Nephron progenitor cell (in vitro differentiated cells): Measurements from ENCODE around the gene PDE4B.

Experiments
- DNase-seq: peaks from one replicate; pipeline ENCODE4 v3.0.0; 2021
- H3K27ac Mint-ChIP-seq: 2 replicates; pipeline ENCODE4 v1.8.0; 2021; ENCODE audit warnings: mild to moderate bottlenecking, moderate library complexity, mixed read lengths
- H3K27me3 Mint-ChIP-seq: 2 replicates; pipeline ENCODE4 v1.8.0; 2021; ENCODE audit warnings: mild to moderate bottlenecking, low read depth, mixed read lengths; ENCODE audit not compliant: poor library complexity
- H3K36me3 Mint-ChIP-seq: 2 replicates; pipeline ENCODE4 v1.8.0; 2021; ENCODE audit warnings: low read depth, mixed read lengths
- H3K4me1 Mint-ChIP-seq: 2 replicates; pipeline ENCODE4 v1.8.0; 2021; ENCODE audit warnings: mixed read lengths
- H3K4me3 Mint-ChIP-seq: 2 replicates; pipeline ENCODE4 v1.8.0; 2021; ENCODE audit warnings: mild to moderate bottlenecking, moderate library complexity, mixed read lengths
- H3K9me3 Mint-ChIP-seq: 2 replicates; pipeline ENCODE4 v1.8.0; 2021; ENCODE audit warnings: mild to moderate bottlenecking, moderate library complexity, mixed read lengths
- TF ChIP-seq, protein P1 (sequence below): fragments of 200-600 bp; sonication (generic); IDR thresholded peaks from 2 replicates; pipeline ENCODE4 v1.5.0; 2021; ENCODE audit warnings: antibody characterized with exemption

The PDE4B gene

DNA sequence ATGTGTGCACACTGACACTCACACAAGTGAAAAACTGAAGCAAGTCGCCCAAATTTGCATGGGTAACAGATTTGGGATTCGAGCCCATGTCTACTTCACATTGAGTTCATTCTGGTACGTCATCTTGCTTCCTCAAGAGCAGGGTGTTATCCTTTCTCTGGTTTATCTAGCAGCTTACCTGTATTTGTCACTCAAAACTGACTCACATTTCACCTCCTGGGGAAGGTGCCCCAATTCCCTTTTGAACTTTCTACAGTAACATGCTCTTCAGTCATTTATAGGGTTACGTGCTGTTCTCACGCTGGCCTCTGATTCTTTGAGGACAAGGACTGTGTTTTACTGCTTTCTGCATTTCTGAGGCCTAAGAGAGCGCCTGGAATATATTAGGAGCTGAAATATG, 162.8 kb downstream of the PDE4B start:
- peaks cover 16% of the 10 kb centered on the region for H3K4me1 Mint-ChIP-seq
- H3K36me3 Mint-ChIP-seq = no peaks in the 10 kb centered on the region
- no peak overlapping the region for H3K27ac Mint-ChIP-seq
- TF ChIP-seq, protein P1, sequence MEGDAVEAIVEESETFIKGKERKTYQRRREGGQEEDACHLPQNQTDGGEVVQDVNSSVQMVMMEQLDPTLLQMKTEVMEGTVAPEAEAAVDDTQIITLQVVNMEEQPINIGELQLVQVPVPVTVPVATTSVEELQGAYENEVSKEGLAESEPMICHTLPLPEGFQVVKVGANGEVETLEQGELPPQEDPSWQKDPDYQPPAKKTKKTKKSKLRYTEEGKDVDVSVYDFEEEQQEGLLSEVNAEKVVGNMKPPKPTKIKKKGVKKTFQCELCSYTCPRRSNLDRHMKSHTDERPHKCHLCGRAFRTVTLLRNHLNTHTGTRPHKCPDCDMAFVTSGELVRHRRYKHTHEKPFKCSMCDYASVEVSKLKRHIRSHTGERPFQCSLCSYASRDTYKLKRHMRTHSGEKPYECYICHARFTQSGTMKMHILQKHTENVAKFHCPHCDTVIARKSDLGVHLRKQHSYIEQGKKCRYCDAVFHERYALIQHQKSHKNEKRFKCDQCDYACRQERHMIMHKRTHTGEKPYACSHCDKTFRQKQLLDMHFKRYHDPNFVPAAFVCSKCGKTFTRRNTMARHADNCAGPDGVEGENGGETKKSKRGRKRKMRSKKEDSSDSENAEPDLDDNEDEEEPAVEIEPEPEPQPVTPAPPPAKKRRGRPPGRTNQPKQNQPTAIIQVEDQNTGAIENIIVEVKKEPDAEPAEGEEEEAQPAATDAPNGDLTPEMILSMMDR = no peak
- peaks cover 5% of the 10 kb centered on the region for H3K27me3 Mint-ChIP-seq
- no peaks in the 10 kb centered on the region for H3K9me3 Mint-ChIP-seq
- no peak for DNase-seq
- no peak overlapping the region for H3K4me3 Mint-ChIP-seq

DNA sequence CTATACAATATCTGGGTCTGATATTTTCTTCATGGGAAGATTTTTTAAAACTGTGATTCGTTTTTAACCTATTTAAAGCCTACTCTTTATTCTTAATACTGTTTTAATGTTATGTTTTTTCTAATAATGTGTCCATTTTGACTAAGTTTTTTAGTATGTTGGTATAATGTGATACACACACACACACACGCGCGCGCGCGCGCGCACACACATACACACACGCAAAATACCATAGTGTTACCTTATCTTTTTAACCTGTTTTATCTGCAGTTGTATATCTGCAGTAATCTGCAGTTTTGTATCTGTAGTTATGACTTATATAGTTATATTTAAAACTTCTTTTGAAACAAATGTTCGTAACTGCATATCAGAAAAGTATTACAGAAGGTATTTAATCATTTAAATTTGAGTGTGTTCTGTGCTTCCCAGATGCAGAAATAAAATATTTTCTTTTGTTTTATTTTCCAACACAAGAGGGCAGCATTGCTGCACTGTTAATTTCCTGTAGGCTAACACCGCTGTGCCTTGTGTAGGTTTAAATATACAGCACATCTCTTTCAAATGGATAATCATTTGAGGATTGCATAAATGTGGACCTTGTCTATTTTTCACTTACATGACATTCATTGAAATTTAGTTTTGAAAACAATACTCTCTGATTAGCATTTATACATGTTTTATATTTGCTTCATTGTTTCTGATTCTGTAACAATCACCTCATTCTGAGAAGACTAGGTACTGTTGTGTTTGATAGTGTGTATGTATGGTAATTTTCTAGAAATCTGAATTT, 166.1 kb downstream of the PDE4B start:
- Mint-ChIP-seq H3K36me3 (no peaks in the 10 kb centered on the region), H3K27me3 (no peaks in the 10 kb centered on the region), H3K4me1 (peaks cover 30% of the 10 kb centered on the region), H3K27ac (no peak overlapping the region), H3K9me3 (no peaks in the 10 kb centered on the region), H3K4me3 (no peak overlapping the region)
- peak; percentile 29 for DNase-seq
- TF ChIP-seq, protein P1 = peak; percentile 74

DNA sequence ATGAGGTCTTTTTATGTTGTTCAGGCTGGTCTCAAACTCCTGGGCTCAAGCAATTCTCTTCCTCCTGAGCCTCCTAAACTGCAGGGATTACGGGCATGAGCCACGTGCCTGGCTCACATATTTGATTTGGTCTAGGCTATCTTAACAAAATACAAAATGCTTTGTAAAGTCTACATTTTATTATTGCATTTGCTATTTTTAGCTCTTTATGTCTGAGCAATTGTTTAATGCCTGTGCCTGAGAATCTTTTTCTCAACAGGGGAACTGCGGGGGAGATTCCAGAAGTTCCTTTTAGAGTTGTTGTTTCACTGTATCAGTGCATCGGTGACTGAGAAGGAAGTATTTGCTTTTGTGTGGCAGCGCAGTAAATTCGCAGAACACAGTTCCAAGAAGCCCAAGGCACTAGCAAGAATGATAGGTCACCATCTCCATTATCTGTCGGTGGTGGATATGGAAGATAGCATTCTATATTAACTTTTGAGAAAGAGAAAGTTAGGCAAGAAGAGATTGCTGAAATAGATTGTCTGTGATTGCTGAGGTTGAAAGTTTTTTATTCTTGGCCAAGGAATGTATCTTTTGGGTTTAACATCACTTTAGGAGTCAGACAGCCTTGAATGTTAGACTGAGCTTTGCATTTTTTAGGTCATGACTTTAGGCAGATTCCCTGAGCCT, 167.3 kb downstream of the PDE4B start:
- Mint-ChIP-seq H3K4me1 (peaks cover 34% of the 10 kb centered on the region), H3K36me3 (no peaks in the 10 kb centered on the region), H3K9me3 (no peaks in the 10 kb centered on the region), H3K4me3 (no peak overlapping the region), H3K27ac (no peak overlapping the region), H3K27me3 (no peaks in the 10 kb centered on the region)
- TF ChIP-seq, protein P1 = no peak
- DNase-seq = no peak

DNA sequence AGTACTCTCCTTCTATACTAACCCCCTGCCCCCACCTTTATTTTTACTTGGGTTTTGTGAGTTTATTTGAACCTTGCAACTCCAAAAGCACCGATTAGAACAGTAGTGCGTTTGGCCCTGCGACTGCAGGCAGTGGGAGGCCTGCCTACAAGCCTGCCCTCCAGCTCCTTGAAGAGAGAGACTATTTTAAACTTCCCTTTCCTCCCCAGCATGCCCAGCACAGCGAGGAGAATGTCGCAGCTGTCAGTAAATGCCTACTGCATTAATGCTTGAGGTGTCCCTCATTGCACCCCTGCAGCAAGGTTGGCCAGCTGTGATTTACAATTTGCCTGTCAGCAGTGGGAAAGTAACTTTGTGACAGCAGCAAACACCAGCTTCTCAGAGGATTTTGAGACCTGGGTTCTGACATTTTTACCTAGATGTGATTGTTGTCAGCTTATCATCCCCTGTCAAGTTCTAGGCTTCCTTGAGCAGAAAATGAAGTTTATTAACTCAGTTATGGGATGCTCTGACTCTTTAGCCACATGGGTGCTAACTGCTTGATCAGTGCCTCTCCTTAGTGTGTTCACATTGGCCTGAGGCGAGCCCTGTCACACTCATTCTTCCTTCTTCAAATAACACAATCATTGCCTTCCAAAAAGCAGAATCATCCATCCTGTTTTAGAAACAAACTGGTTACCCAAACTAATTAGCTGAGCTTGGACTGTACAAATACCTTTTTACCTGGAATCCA, 170.6 kb downstream of the PDE4B start:
- no peak overlapping the region for H3K27ac Mint-ChIP-seq

DNA sequence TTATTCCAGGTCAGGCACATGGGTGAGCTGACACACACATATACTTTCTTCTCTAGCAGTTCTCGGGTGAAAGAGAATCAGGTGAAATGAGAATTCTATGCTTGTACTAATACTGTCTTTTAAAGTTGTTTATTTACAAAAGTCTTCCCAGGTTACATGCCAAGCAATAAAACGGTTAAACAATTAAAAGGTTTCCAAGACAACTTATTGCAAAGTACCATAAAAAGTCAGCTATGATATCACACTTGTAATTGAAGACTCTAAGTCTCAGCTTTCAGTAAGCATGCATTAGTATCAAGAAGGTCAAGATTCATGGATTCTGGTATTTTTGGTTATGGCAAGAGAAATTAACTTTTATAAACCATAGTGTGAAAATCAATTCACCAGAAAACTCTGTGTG, 171.4 kb downstream of the PDE4B start:
- Mint-ChIP-seq H3K27ac (no peak overlapping the region), H3K27me3 (no peaks in the 10 kb centered on the region), H3K9me3 (peaks cover 22% of the 10 kb centered on the region), H3K4me1 (peaks cover 27% of the 10 kb centered on the region), H3K36me3 (no peaks in the 10 kb centered on the region), H3K4me3 (no peak overlapping the region)
- DNase-seq = no peak
- TF ChIP-seq, protein P1 = no peak

More for the DNA sequence above, 170.6 kb downstream of the PDE4B start:
- peak; percentile 2 for DNase-seq
- Mint-ChIP-seq H3K9me3 (peaks cover 21% of the 10 kb centered on the region), H3K36me3 (no peaks in the 10 kb centered on the region), H3K4me1 (peaks cover 27% of the 10 kb centered on the region), H3K4me3 (no peak overlapping the region), H3K27me3 (no peaks in the 10 kb centered on the region)
- TF ChIP-seq, protein P1 = no peak
